Testis (tissue), 3 donors: Measurements from ENCODE around the gene ZNF568. TPM values are rescaled to one million over a fixed set of nuclear protein-coding genes. Genes with fewer than 3 reads are reported as not detected.
A peak's percentile ranks its signal among the peaks of the same experiment; 100 is the strongest.

ENCODE experiments used
- DNase-seq: peaks from one replicate; pipeline ENCODE4 v3.0.0-alpha.2; 2019
- H3K27ac ChIP-seq, 2 donors: fragments of 200-600 bp; sonication (generic); one replicate each; pipeline ENCODE4 v1.5.1; 2019
- H3K27me3 ChIP-seq: fragments of 200-600 bp; sonication (generic); one replicate; pipeline ENCODE4 v1.5.1; 2019
- H3K36me3 ChIP-seq: fragments of 200-600 bp; sonication (generic); one replicate; pipeline ENCODE4 v1.5.1; 2017; ENCODE audit warnings: low read depth; ENCODE audit errors: missing control alignments
- H3K4me1 ChIP-seq: fragments of 200-600 bp; sonication (generic); one replicate; pipeline ENCODE4 v1.5.1; 2019
- H3K4me3 ChIP-seq, 2 donors: fragments of 200-600 bp; sonication (generic); one replicate each; pipeline ENCODE4 v1.5.1; 2017 to 2019
- H3K9me3 ChIP-seq: fragments of 200-600 bp; sonication (generic); one replicate; pipeline ENCODE4 v1.5.1; 2017
- POLR2A ChIP-seq: fragments of 450-650 bp; IDR thresholded peaks from one replicate; pipeline ENCODE4 v1.6.1; 2017; ENCODE audit warnings: antibody characterized with exemption, mild to moderate bottlenecking, moderate library complexity
- WGBS, 2 donors: methylation state at CpG; one replicate each; pipeline ENCODE4 v1.1.5; 2018; 5-methylcytosine and 5-hydroxymethylcytosine counted together
- intact Hi-C: fragments of 100-400 bp; cut with DNase I; formaldehyde crosslinking; loops from one replicate; pipeline ENCODE4 v1.15.1; 2023; ENCODE audit warnings: low total_unique reads
- polyA plus RNA-seq: library from polyadenylated mRNA; stranded (reverse); fragments of 350-450 nt; fragmentation: Illumina TruSeq; extraction: RNeasy Lipid Tissue Mini Kit (QIAGEN cat#74804); gene quantifications from one replicate; pipeline ENCODE4 v1.2.3, GENCODE V29; 2014; ENCODE audit warnings: low read depth, low replicate concordance; ENCODE audit not compliant: insufficient read depth
- total RNA-seq, 2 donors: library from RNA; depleted of rRNA; stranded (reverse); fragments of >200 nt; gene quantifications; one replicate each; pipeline ENCODE4 v1.2.3, GENCODE V29; 2016
- TF ChIP-seq, protein P1 (sequence below), 3 experiments: fragments of 450-650 bp in 2 of 3; fragments of 200-600 bp in 1 of 3; sonication (generic) in 1 of 3; IDR thresholded peaks; one replicate each; pipeline ENCODE4 v1.5.1; 2016 to 2019; ENCODE audit warnings: antibody characterized with exemption in 3 of 3, mild to moderate bottlenecking in 2 of 3, moderate library complexity in 1 of 3

Gene ZNF568
- total and polyA plus RNA-seq, 3 donors from 2014 or later: 8.1 to 13.3 (median 9.9) TPM

- no peaks in the 10 kb centered on the region for H3K9me3 ChIP-seq
- peak overlapping the region; percentile 67 to 76 for H3K27ac ChIP-seq
- WGBS, 2 donors: 0 to 2% methylated on average over 13 to 52 of the region's 56 CpGs
- intact Hi-C loops: no loop called here
- TF ChIP-seq POLR2A: no peak
- TF ChIP-seq, protein P1, sequence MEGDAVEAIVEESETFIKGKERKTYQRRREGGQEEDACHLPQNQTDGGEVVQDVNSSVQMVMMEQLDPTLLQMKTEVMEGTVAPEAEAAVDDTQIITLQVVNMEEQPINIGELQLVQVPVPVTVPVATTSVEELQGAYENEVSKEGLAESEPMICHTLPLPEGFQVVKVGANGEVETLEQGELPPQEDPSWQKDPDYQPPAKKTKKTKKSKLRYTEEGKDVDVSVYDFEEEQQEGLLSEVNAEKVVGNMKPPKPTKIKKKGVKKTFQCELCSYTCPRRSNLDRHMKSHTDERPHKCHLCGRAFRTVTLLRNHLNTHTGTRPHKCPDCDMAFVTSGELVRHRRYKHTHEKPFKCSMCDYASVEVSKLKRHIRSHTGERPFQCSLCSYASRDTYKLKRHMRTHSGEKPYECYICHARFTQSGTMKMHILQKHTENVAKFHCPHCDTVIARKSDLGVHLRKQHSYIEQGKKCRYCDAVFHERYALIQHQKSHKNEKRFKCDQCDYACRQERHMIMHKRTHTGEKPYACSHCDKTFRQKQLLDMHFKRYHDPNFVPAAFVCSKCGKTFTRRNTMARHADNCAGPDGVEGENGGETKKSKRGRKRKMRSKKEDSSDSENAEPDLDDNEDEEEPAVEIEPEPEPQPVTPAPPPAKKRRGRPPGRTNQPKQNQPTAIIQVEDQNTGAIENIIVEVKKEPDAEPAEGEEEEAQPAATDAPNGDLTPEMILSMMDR (IDR thresholded peaks at IDR 0.05): peak; percentile 72 to 95 (median 86)
- peak; percentile 90 for DNase-seq
- peak overlapping the region; percentile 65 to 76 for H3K4me3 ChIP-seq
- no peaks in the 10 kb centered on the region for H3K27me3 ChIP-seq
- H3K36me3 ChIP-seq: no peaks in the 10 kb centered on the region
- peaks cover 7% of the 10 kb centered on the region for H3K4me1 ChIP-seq
Measured at GRCh38 chr19:36973021-36973843, 57.1 kb downstream of the ZNF568 start.

- Histone ChIP-seq H3K9me3 (no peaks in the 10 kb centered on the region), H3K27ac (peak overlapping the region in 1 of 2 donors; percentile 76), H3K4me1 (peaks cover 7% of the 10 kb centered on the region), H3K36me3 (no peaks in the 10 kb centered on the region), H3K27me3 (no peaks in the 10 kb centered on the region), H3K4me3 (peak overlapping the region; percentile 65 to 76)
- DNase-seq: no peak
- WGBS, 2 donors: 50% methylated on average over 2 to 6 of the region's 6 CpGs
- intact Hi-C loops: no loop called here
- no peak for TF ChIP-seq POLR2A
- TF ChIP-seq, protein P1 (IDR thresholded peaks at IDR 0.05): no peak
Measured at GRCh38 chr19:36973844-36974195, 57.7 kb downstream of the ZNF568 start.

- Histone ChIP-seq H3K4me1 (no peaks in the 10 kb centered on the region), H3K36me3 (no peaks in the 10 kb centered on the region), H3K9me3 (no peaks in the 10 kb centered on the region), H3K27me3 (no peaks in the 10 kb centered on the region), H3K27ac (no peak overlapping the region), H3K4me3 (no peak overlapping the region)
- 67 to 76% methylated on average over 2 of the region's 2 CpGs for WGBS, 2 donors
- TF ChIP-seq POLR2A: no peak
- TF ChIP-seq, protein P1 (IDR thresholded peaks at IDR 0.05): no peak
- intact Hi-C loops: no loop called here
- DNase-seq: no peak
Measured at GRCh38 chr19:36986131-36986530, 70.0 kb downstream of the ZNF568 start.

- intact Hi-C loops: no loop called here
- no peak for DNase-seq
- no peaks in the 10 kb centered on the region for H3K36me3 ChIP-seq
- no peak for TF ChIP-seq POLR2A
- TF ChIP-seq, protein P1 (IDR thresholded peaks at IDR 0.05): no peak
- 75 to 76% methylated on average over 7 of the region's 7 CpGs for WGBS, 2 donors
- H3K4me3 ChIP-seq: no peak overlapping the region
- H3K4me1 ChIP-seq: no peaks in the 10 kb centered on the region
- no peaks in the 10 kb centered on the region for H3K9me3 ChIP-seq
- no peaks in the 10 kb centered on the region for H3K27me3 ChIP-seq
- no peak overlapping the region for H3K27ac ChIP-seq
Measured at GRCh38 chr19:36986601-36987000, 70.5 kb downstream of the ZNF568 start.

DNA sequence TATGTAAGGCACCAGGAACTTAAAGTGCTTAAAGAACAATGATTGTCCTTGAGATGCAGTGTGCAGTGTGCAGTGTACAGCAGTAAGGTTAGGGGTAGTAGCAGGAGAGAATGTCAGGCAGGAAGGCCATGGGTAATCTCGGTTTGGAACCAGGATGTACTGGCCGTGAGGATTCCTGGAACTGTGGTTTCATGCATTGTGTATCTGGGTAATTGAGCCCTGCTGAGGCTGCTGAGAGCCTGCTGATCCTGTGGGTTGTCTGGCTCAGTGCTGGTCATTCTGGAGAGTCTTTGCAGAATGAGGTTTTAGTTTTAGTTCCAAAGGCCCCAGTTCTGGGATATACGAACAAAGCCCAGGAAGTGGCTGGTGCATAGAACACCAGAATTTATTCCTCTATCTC is 71.0 kb downstream of the ZNF568 start:
- H3K4me1 ChIP-seq: no peaks in the 10 kb centered on the region
- intact Hi-C loops: no loop called here
- 53 to 58% methylated on average over 3 of the region's 3 CpGs for WGBS, 2 donors
- H3K4me3 ChIP-seq: no peak overlapping the region
- H3K27ac ChIP-seq: no peak overlapping the region
- H3K27me3 ChIP-seq: no peaks in the 10 kb centered on the region
- TF ChIP-seq, protein P1 (IDR thresholded peaks at IDR 0.05): no peak
- TF ChIP-seq POLR2A: no peak
- no peaks in the 10 kb centered on the region for H3K9me3 ChIP-seq
- H3K36me3 ChIP-seq: no peaks in the 10 kb centered on the region
- DNase-seq: no peak
